ENCODE data around the gene SEC31A.
A peak's percentile ranks its signal among the peaks of the same experiment; 100 is the strongest.

SEC31A gene

DNA sequence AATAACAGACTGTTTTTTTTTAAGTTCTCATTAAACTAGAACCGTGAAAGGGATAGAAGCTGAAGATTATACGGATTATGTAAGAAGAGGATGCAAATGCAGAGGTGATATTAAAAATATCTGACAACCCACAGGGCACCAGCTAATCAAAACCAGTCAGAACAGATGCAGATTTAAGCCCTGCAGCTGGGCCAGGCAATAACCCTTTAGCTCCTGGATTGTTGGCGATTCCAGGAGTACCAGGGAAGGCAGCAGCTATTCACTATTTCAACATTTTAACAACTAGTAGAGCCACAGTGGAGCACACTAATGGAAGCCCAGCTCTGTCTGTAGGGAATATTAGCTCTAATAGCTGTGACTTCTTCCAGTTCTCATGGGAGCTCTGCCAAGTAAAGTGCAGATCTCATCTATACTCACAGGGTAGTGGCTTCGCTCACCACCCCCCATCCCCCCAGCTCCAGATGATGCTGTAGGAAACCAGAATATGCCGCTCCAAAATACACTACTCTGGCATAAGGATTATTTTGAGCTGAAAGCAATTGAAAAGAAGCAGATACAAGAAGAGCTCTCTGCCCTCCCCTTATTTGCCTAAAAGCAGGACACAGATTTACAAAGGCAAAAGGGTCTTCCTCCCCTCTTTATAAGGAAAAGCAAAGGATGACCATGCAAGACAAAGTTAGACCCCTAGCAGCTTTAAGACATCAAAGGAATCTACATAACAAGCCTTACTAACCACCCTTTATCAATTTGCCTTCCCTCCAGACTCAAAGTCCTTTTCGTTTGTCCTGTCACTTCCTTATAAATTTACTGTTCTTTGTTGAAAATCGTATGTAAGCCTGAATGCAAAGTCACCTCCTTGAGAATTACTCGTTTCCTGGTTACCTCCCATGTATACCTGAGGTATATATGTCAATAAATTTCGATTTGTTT, 106.0 kb downstream of the SEC31A start:
- peaks cover 25% of the 10 kb centered on the region for H3K4me1 ChIP-seq (ENCODE audit: insufficient read depth, low read length, severe bottlenecking)
- H3K36me3 ChIP-seq (ENCODE audit: insufficient read depth, low read length), result no peaks in the 10 kb centered on the region
- no peaks in the 10 kb centered on the region for H3K79me2 ChIP-seq (ENCODE audit: insufficient read depth, low read length)
- no peaks in the 10 kb centered on the region for H3F3A ChIP-seq (ENCODE audit: insufficient read depth, low read length)
- H2AFZ ChIP-seq (ENCODE audit: low read length), result no peak overlapping the region
- no peak overlapping the region for H3K4me2 ChIP-seq (ENCODE audit: low read length)
- no peaks in the 10 kb centered on the region for H3K9me3 ChIP-seq (ENCODE audit: low read length)
- no peak overlapping the region for H3K9ac ChIP-seq (ENCODE audit: low read length)
- no peaks in the 10 kb centered on the region for H4K20me1 ChIP-seq (ENCODE audit: insufficient read depth, low read length)
- no peaks in the 10 kb centered on the region for H3K9me2 ChIP-seq (ENCODE audit: low read depth, low read length)
- no peak overlapping the region for H3K27ac ChIP-seq (ENCODE audit: low read depth, low read length, poor library complexity, severe bottlenecking)
- no peak overlapping the region for H3K4me3 ChIP-seq (ENCODE audit: low read depth, low read length, poor library complexity, severe bottlenecking)
- TF ChIP-seq, protein P1, sequence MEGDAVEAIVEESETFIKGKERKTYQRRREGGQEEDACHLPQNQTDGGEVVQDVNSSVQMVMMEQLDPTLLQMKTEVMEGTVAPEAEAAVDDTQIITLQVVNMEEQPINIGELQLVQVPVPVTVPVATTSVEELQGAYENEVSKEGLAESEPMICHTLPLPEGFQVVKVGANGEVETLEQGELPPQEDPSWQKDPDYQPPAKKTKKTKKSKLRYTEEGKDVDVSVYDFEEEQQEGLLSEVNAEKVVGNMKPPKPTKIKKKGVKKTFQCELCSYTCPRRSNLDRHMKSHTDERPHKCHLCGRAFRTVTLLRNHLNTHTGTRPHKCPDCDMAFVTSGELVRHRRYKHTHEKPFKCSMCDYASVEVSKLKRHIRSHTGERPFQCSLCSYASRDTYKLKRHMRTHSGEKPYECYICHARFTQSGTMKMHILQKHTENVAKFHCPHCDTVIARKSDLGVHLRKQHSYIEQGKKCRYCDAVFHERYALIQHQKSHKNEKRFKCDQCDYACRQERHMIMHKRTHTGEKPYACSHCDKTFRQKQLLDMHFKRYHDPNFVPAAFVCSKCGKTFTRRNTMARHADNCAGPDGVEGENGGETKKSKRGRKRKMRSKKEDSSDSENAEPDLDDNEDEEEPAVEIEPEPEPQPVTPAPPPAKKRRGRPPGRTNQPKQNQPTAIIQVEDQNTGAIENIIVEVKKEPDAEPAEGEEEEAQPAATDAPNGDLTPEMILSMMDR (IDR thresholded peaks at IDR 0.05; ENCODE audit: low read length), result no peak
- TF ChIP-seq EZH2 (IDR thresholded peaks at IDR 0.05; ENCODE audit: borderline replicate concordance, low read length), result no peak
- H3K27me3 ChIP-seq (ENCODE audit: insufficient read depth, low read length), result no peaks in the 10 kb centered on the region

DNA sequence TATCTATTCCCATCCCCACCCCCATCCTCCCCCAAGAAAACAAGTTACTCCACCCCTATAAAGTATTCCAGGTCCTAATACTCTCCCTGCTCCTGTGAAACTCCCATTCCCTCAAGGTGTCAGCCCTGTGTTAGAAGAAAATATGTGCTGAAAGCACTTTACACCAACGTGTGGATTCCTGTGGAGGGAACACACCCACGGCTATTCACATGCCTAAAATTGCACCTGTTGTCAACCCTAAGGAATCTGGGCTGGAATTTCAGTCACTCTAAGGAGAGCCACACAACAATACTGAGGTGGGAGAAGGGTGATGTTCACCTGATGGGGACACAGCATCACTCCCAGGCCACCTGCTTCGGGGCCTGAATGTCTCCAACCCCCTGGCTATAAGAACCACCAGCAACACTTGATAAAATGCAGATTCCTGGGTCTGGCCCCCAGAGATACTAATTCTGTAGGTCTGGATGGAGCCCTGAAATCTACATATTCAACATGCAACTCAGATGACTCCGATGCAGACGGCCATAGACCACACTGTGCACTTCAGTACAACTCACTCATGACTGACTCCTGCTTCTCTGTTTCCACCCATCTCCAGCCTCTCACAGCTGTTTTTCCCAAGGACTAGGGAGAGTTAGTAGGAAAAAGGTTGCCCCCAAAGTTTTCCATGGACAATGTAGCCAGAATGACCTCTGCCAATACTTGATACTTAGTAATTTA, 108.2 kb downstream of the SEC31A start:
- no peak overlapping the region for H3K4me2 ChIP-seq (ENCODE audit: low read length)
- no peaks in the 10 kb centered on the region for H3K27me3 ChIP-seq (ENCODE audit: insufficient read depth, low read length)
- H3K9me3 ChIP-seq (ENCODE audit: low read length), result no peaks in the 10 kb centered on the region
- no peaks in the 10 kb centered on the region for H3K9me2 ChIP-seq (ENCODE audit: low read depth, low read length)
- no peak overlapping the region for H3K27ac ChIP-seq (ENCODE audit: low read depth, low read length, poor library complexity, severe bottlenecking)
- no peak overlapping the region for H3K9ac ChIP-seq (ENCODE audit: low read length)
- no peak overlapping the region for H2AFZ ChIP-seq (ENCODE audit: low read length)
- no peaks in the 10 kb centered on the region for H3F3A ChIP-seq (ENCODE audit: insufficient read depth, low read length)
- no peaks in the 10 kb centered on the region for H3K79me2 ChIP-seq (ENCODE audit: insufficient read depth, low read length)
- H4K20me1 ChIP-seq (ENCODE audit: insufficient read depth, low read length), result no peaks in the 10 kb centered on the region
- TF ChIP-seq, protein P1 (IDR thresholded peaks at IDR 0.05; ENCODE audit: low read length), result no peak
- no peak overlapping the region for H3K4me3 ChIP-seq (ENCODE audit: low read depth, low read length, poor library complexity, severe bottlenecking)
- no peaks in the 10 kb centered on the region for H3K36me3 ChIP-seq (ENCODE audit: insufficient read depth, low read length)
- H3K4me1 ChIP-seq (ENCODE audit: insufficient read depth, low read length, severe bottlenecking), result peaks cover 25% of the 10 kb centered on the region

DNA sequence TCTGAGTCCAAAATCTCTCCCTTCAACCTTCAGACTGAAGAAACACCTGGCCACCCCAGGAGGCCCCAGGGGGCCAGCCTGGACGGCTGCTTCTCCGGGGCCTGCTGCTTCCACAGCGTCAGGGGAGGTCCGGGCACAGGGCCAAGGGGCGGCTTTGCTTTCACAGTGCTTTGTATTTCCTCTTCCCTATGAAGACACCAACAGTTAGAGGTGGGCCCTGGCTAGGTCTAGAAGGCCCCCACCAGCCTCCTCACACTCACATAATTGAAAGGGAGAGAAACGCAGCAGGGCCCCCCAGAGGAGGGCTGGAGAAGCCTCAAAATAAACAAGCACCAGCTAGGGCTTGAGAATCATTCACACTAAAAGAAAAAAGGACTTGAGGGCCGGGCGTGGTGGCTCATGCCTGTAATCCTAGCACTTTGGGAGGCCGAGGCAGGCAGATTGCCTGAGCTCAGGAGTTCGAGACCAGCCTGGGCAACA, 110.2 kb downstream of the SEC31A start:
- H4K20me1 ChIP-seq (ENCODE audit: insufficient read depth, low read length), result no peaks in the 10 kb centered on the region
- no peaks in the 10 kb centered on the region for H3K9me2 ChIP-seq (ENCODE audit: low read depth, low read length)
- peaks cover 25% of the 10 kb centered on the region for H3K4me1 ChIP-seq (ENCODE audit: insufficient read depth, low read length, severe bottlenecking)
- H3K9me3 ChIP-seq (ENCODE audit: low read length), result no peaks in the 10 kb centered on the region
- no peaks in the 10 kb centered on the region for H3F3A ChIP-seq (ENCODE audit: insufficient read depth, low read length)
- H3K27me3 ChIP-seq (ENCODE audit: insufficient read depth, low read length), result no peaks in the 10 kb centered on the region
- TF ChIP-seq, protein P1 (IDR thresholded peaks at IDR 0.05; ENCODE audit: low read length), result peak; percentile 33; the same call in 1 of the 2 replicates
- TF ChIP-seq EZH2 (IDR thresholded peaks at IDR 0.05; ENCODE audit: borderline replicate concordance, low read length), result no peak
- no peak overlapping the region for H3K9ac ChIP-seq (ENCODE audit: low read length)
- H3K4me3 ChIP-seq (ENCODE audit: low read depth, low read length, poor library complexity, severe bottlenecking), result no peak overlapping the region
- H3K4me2 ChIP-seq (ENCODE audit: low read length), result no peak overlapping the region
- no peak overlapping the region for H2AFZ ChIP-seq (ENCODE audit: low read length)
- no peaks in the 10 kb centered on the region for H3K36me3 ChIP-seq (ENCODE audit: insufficient read depth, low read length)
- H3K27ac ChIP-seq (ENCODE audit: low read depth, low read length, poor library complexity, severe bottlenecking), result peak overlapping the region; percentile 36
- no peaks in the 10 kb centered on the region for H3K79me2 ChIP-seq (ENCODE audit: insufficient read depth, low read length)

All from OCI-LY1 (cell line).